ENCODE measurements around the gene INPP1. TPM values are rescaled to one million over a fixed set of nuclear protein-coding genes. Genes with fewer than 3 reads are reported as not detected.

Gene INPP1
- total RNA-seq, 1 experiment from 2014 or later = 4.3 TPM

GRCh38 chr2:190366248-190366753, 22.9 kb downstream of the INPP1 start:
- Histone ChIP-seq H4K8ac (replicated peaks; ENCODE audit: insufficient read length, low read depth, low read length) (no peak overlapping the region), H3K79me1 (ENCODE audit: insufficient read depth, low read depth, low read length, poor library complexity, severe bottlenecking) (no peaks in the 10 kb centered on the region), H2BK12ac (ENCODE audit: insufficient read length, low read depth, low read length) (no peak overlapping the region), H2AFZ (ENCODE audit: low read length) (no peak overlapping the region), H3K4me2 (ENCODE audit: insufficient read depth, insufficient read length, low read length) (no peak overlapping the region), H3K9me3 (ENCODE audit: control insufficient read depth, low read depth, low read length) (no peaks in the 10 kb centered on the region), H3K27ac (ENCODE audit: insufficient read length, low read depth, low read length) (no peak overlapping the region), H4K91ac (ENCODE audit: insufficient read length, low read depth, low read length) (no peak overlapping the region), H4K5ac (ENCODE audit: insufficient read length, low read depth, low read length) (no peak overlapping the region), H2BK5ac (ENCODE audit: insufficient read length, low read length) (no peak overlapping the region), H3K4me1 (ENCODE audit: insufficient read depth, low read length) (no peaks in the 10 kb centered on the region), H3K23ac (ENCODE audit: insufficient read length, low read depth, low read length) (no peak overlapping the region), H2AK5ac (ENCODE audit: insufficient read length, low read length) (no peak overlapping the region), H2BK120ac (ENCODE audit: low read depth, low read length, poor library complexity, severe bottlenecking) (no peak overlapping the region), H3K23me2 (ENCODE audit: insufficient read length, low read depth, low read length, poor library complexity, severe bottlenecking) (no peaks in the 10 kb centered on the region), H2BK15ac (ENCODE audit: low read depth, low read length) (no peak overlapping the region), H3K18ac (ENCODE audit: insufficient read length, low read depth, low read length) (no peak overlapping the region), H3K27me3 (ENCODE audit: insufficient read depth, low read length) (no peaks in the 10 kb centered on the region), H3K9ac (ENCODE audit: extremely low read depth, insufficient read length, low read length) (no peak overlapping the region), H3T11ph (ENCODE audit: low read length) (no peak overlapping the region), H3K14ac (ENCODE audit: insufficient read depth, low read length) (no peak overlapping the region), H4K20me1 (ENCODE audit: control insufficient read depth, insufficient read depth, insufficient read length) (no peaks in the 10 kb centered on the region), H3K79me2 (ENCODE audit: insufficient read depth, low read length) (no peaks in the 10 kb centered on the region), H3K4ac (ENCODE audit: low read depth, low read length) (no peak overlapping the region), H3K56ac (ENCODE audit: insufficient read length, low read depth, low read length) (no peak overlapping the region), H2BK20ac (ENCODE audit: low read depth, low read length, poor library complexity, severe bottlenecking) (no peak overlapping the region)
- no peak for DNase-seq
- no peaks in the 10 kb centered on the region for H3K9me3 Mint-ChIP-seq
- H3K27me3 Mint-ChIP-seq (ENCODE audit: low read depth) = no peaks in the 10 kb centered on the region
- WGBS (ENCODE audit: extremely low coverage, insufficient read length, low lambda C conversion rate) = no CpG with 5 or more reads among the region's 11 CpGs
- no peak for TF ChIP-seq CTCF (conservative IDR thresholded peaks at IDR 0.05)
- H3K36me3 Mint-ChIP-seq (ENCODE audit: insufficient read depth in 1 of 3, low read depth in 3 of 3) = no peaks in the 10 kb centered on the region
- no peaks in the 10 kb centered on the region for H3K4me1 Mint-ChIP-seq
- no peak overlapping the region for H3K27ac Mint-ChIP-seq
- no peak overlapping the region for H3K4me3 Mint-ChIP-seq

Measured in H9 (cell line).